Hepatocyte (in vitro differentiated cells): ENCODE data around the gene GASK1A. TPM values are rescaled to one million over a fixed set of nuclear protein-coding genes. Genes with fewer than 3 reads are reported as not detected.

Experiments
- DNase-seq: peaks from one replicate; pipeline ENCODE4 v3.0.0-alpha.2; 2016; ENCODE audit warnings: low spot score
- H2AFZ ChIP-seq: fragments of 200-600 bp; sonication (generic); 2 replicates; pipeline ENCODE4 v1.6.0; 2016; ENCODE audit warnings: antibody characterized with exemption, mild to moderate bottlenecking
- H3K27ac ChIP-seq: fragments of 200-600 bp; sonication (generic); 2 replicates; pipeline ENCODE4 v1.5.1; 2016; ENCODE audit warnings: mild to moderate bottlenecking
- H3K27me3 ChIP-seq: fragments of 200-600 bp; sonication (generic); 2 replicates; pipeline ENCODE4 v1.6.1; 2016
- H3K36me3 ChIP-seq: fragments of 200-600 bp; sonication (generic); replicated peaks from 2 replicates; pipeline ENCODE4 v1.5.1; 2016; ENCODE audit warnings: low read depth; ENCODE audit not compliant: insufficient read depth
- H3K4me1 ChIP-seq: fragments of 200-600 bp; sonication (generic); 2 replicates; pipeline ENCODE4 v1.5.1; 2016; ENCODE audit warnings: mild to moderate bottlenecking, moderate library complexity; ENCODE audit not compliant: insufficient read depth
- H3K4me2 ChIP-seq: fragments of 200-600 bp; sonication (generic); 2 replicates; pipeline ENCODE4 v1.6.0; 2016
- H3K4me3 ChIP-seq: fragments of 200-600 bp; sonication (generic); 2 replicates; pipeline ENCODE4 v1.5.1; 2016; ENCODE audit warnings: mild to moderate bottlenecking
- H3K79me2 ChIP-seq: fragments of 200-600 bp; sonication (generic); 2 replicates; pipeline ENCODE4 v1.6.0; 2017; ENCODE audit warnings: mild to moderate bottlenecking
- H3K9me2 ChIP-seq: fragments of 200-600 bp; sonication (generic); replicated peaks from 2 replicates; pipeline ENCODE4 v1.6.0; 2017; ENCODE audit warnings: mild to moderate bottlenecking; ENCODE audit not compliant: insufficient read depth
- H3K9me3 ChIP-seq: fragments of 200-600 bp; sonication (generic); 2 replicates; pipeline ENCODE4 v1.5.1; 2016; ENCODE audit warnings: low read depth, mild to moderate bottlenecking
- H4K20me1 ChIP-seq: fragments of 200-600 bp; sonication (generic); 2 replicates; pipeline ENCODE4 v1.6.0; 2016; ENCODE audit warnings: mild to moderate bottlenecking; ENCODE audit not compliant: insufficient read depth, poor library complexity, severe bottlenecking
- CTCF ChIP-seq: fragments of 200-600 bp; sonication (generic); IDR thresholded peaks from 2 replicates; pipeline ENCODE4 v1.5.1; 2016; ENCODE audit warnings: antibody characterized with exemption, mild to moderate bottlenecking; ENCODE audit not compliant: poor library complexity
- EZH2 ChIP-seq: fragments of 200-600 bp; sonication (generic); IDR thresholded peaks from 2 replicates; pipeline ENCODE4 v1.6.1; 2016; ENCODE audit warnings: antibody characterized with exemption, mild to moderate bottlenecking, borderline replicate concordance
- EZH2phosphoT487 ChIP-seq: fragments of 200-600 bp; sonication (generic); IDR thresholded peaks from one replicate; pipeline ENCODE4 v1.6.1; 2018; ENCODE audit warnings: antibody characterized with exemption, mild to moderate bottlenecking, low read depth, moderate library complexity; ENCODE audit not compliant: unreplicated experiment, severe bottlenecking
- WGBS: methylation state at CpG from one replicate; pipeline ENCODE4 v1.1.6; 2016; ENCODE audit warnings: low lambda C conversion rate; ENCODE audit errors: missing lambda C conversion rate; 5-methylcytosine and 5-hydroxymethylcytosine counted together
- polyA plus RNA-seq: library from polyadenylated mRNA; unstranded; fragments of >200 nt; fragmentation: Nextera tagmentation; extraction: Ambion mirVana; gene quantifications from 2 replicates; pipeline ENCODE4 v1.2.1, GENCODE V29; 2016
- total RNA-seq: library from RNA; depleted of rRNA; stranded (reverse); fragments of >200 nt; gene quantifications from 2 replicates; pipeline ENCODE4 v1.2.3, GENCODE V29; 2014

GASK1A gene
- total and polyA plus RNA-seq, 2 experiments from 2014 or later, result 1.1 to 2.1 TPM

DNA sequence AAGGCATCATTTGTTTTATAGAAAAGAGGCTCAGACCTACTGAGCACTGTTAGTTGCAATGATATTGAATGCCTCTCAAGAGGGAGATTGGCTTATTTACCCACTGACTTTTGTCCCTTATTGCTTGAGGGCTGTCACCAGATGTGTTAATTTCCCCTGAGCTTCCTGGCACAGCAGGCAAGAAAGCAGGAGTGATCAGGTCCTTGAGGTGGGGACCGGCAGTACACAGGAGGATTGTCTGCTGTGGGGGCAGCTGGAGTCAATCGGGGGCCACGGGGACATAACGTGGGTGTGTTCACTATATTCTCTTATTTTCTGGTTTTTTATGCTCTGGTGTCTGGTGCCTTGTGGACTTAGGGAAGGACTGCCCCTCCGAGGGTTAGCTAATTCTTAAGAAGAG lies 44.6 kb downstream of the GASK1A start:
- Histone ChIP-seq H3K27me3 (no peaks in the 10 kb centered on the region), H3K36me3 (no peaks in the 10 kb centered on the region), H3K9me2 (no peaks in the 10 kb centered on the region), H2AFZ (no peak overlapping the region), H3K9me3 (no peaks in the 10 kb centered on the region), H3K79me2 (no peaks in the 10 kb centered on the region), H3K4me3 (no peak overlapping the region), H3K4me2 (no peak overlapping the region), H4K20me1 (no peaks in the 10 kb centered on the region), H3K4me1 (peaks cover 10% of the 10 kb centered on the region), H3K27ac (no peak overlapping the region)
- TF ChIP-seq EZH2, result no peak
- TF ChIP-seq EZH2phosphoT487, result no peak
- TF ChIP-seq CTCF, result no peak
- DNase-seq, result no peak
- 83% methylated on average over 5 of the region's 5 CpGs for WGBS

DNA sequence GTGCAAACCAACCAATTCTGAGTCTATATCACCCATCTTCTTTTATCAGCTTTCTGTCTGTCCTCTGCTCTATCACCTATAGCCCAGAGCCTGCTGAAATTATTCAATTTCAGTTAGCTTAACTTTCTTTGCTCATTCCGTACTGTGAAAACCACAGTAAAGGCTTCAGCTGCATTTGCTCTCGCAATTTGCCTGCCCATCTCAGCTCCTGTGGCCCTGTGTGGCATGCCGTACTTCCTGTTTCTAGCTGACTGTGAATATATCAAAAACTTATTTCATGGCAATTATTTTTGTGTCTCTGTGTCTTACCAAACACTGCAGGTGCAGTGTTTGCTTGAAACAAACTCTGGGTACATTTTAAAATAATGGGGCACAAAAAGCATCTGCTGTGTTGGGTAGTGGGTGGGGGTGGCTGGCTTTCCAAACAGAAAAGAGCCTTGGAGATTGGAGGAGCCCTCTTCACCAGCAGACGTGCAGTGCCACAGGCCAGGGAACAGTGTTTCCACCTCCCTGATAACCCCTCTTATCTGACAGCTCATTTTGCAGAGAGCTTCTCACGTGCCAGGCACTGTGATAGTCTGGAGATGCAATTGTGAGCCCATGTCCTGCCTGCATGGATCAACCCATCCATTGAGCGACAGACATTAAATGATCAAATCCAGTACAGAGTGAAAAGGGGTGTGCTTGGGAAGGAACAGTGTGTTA lies 45.2 kb downstream of the GASK1A start:
- no peak for DNase-seq

GRCh38 chr3:43025423-43025822 lies 46.3 kb downstream of the GASK1A start:
- Histone ChIP-seq H3K27me3 (no peaks in the 10 kb centered on the region), H3K79me2 (no peaks in the 10 kb centered on the region), H3K27ac (no peak overlapping the region), H3K4me2 (no peak overlapping the region), H3K4me1 (peaks cover 9% of the 10 kb centered on the region), H3K4me3 (no peak overlapping the region), H3K36me3 (no peaks in the 10 kb centered on the region), H3K9me3 (no peaks in the 10 kb centered on the region), H4K20me1 (no peaks in the 10 kb centered on the region), H2AFZ (no peak overlapping the region), H3K9me2 (no peaks in the 10 kb centered on the region)
- WGBS, result 38% methylated on average over 5 of the region's 5 CpGs
- TF ChIP-seq EZH2phosphoT487 (no peak), CTCF (no peak), EZH2 (no peak)
- DNase-seq, result no peak

More for the DNA sequence above, 45.2 kb downstream of the GASK1A start:
- Histone ChIP-seq H3K4me2 (no peak overlapping the region), H3K36me3 (no peaks in the 10 kb centered on the region), H4K20me1 (no peaks in the 10 kb centered on the region), H3K27me3 (no peaks in the 10 kb centered on the region), H3K9me2 (no peaks in the 10 kb centered on the region), H3K79me2 (no peaks in the 10 kb centered on the region), H2AFZ (no peak overlapping the region), H3K4me3 (no peak overlapping the region), H3K9me3 (no peaks in the 10 kb centered on the region), H3K4me1 (peaks cover 9% of the 10 kb centered on the region), H3K27ac (no peak overlapping the region)
- WGBS, result 68% methylated on average over 6 of the region's 6 CpGs
- TF ChIP-seq EZH2, result no peak
- no peak for TF ChIP-seq EZH2phosphoT487
- TF ChIP-seq CTCF, result no peak
